Transverse colon (tissue), 4 donors: Measurements from ENCODE around the gene SCAF1. TPM values are rescaled to one million over a fixed set of nuclear protein-coding genes. Genes with fewer than 3 reads are reported as not detected.

Experiments used
- DNase-seq: peaks from one replicate; pipeline ENCODE4 v3.0.0-alpha.2; 2019
- H3K27ac ChIP-seq, 4 donors: fragments of 200-600 bp; sonication (generic); 2 replicates each; pipeline ENCODE4 v1.5.1; 2016 to 2018; ENCODE audit warnings: inconsistent platforms in 4 of 4
- H3K27me3 ChIP-seq: fragments of 200-600 bp; sonication (generic); 2 replicates; pipeline ENCODE4 v1.5.1; 2017; ENCODE audit warnings: inconsistent platforms
- H3K36me3 ChIP-seq, 4 donors: fragments of 200-600 bp; sonication (generic); 2 replicates each; pipeline ENCODE4 v1.5.1; 2017 to 2019; ENCODE audit warnings: inconsistent platforms in 4 of 4
- H3K4me1 ChIP-seq, 4 donors: fragments of 200-600 bp; sonication (generic); 2 replicates each; pipeline ENCODE4 v1.5.1; 2017 to 2020; ENCODE audit warnings: inconsistent platforms in 4 of 4
- H3K4me3 ChIP-seq, 4 donors: fragments of 200-600 bp; sonication (generic); 1 replicate in 1 of 4; 2 replicates in 3 of 4; pipeline versions ENCODE4 v1.5.1 to v1.6.1; 2017 to 2019; ENCODE audit warnings: inconsistent platforms in 4 of 4
- H3K9me3 ChIP-seq, 2 donors: fragments of 200-600 bp; sonication (generic); 2 replicates each; pipeline ENCODE4 v1.5.1; 2017 to 2019; ENCODE audit warnings: inconsistent platforms in 2 of 2
- EP300 ChIP-seq: sonication (generic); formaldehyde crosslinking; IDR thresholded peaks from one replicate; pipeline ENCODE4 v1.6.1; 2017; ENCODE audit warnings: antibody characterized with exemption, low read depth
- POLR2A ChIP-seq: fragments of 450-650 bp; IDR thresholded peaks from one replicate; pipeline ENCODE4 v1.6.1; 2016; ENCODE audit warnings: antibody characterized with exemption, mild to moderate bottlenecking, moderate library complexity
- POLR2AphosphoS5 ChIP-seq, 3 donors: sonication (generic); formaldehyde crosslinking; IDR thresholded peaks; one replicate each; pipeline ENCODE4 v1.6.1; 2016; ENCODE audit warnings: antibody characterized with exemption in 3 of 3
- WGBS, 2 donors: methylation state at CpG; one replicate each; pipeline ENCODE4 v1.1.5; 2018; ENCODE audit warnings: low coverage in 1 of 2; 5-methylcytosine and 5-hydroxymethylcytosine counted together
- in situ Hi-C, 4 donors: fragments of 200-750 bp; cut with MboI; loops; one replicate each; pipeline versions ENCODE4 v1.15.0 to v1.15.1; 2017; ENCODE audit warnings: low sequenced_read_pairs in 3 of 4, low pct_ligation_motif_present in 1 of 4, low pct_unique_long_range_greater_than_20kb in 1 of 4
- intact Hi-C: fragments of 100-400 bp; cut with DNase I; formaldehyde crosslinking; loops from one replicate; pipeline ENCODE4 v1.15.1; 2023; ENCODE audit warnings: low total_unique reads
- total RNA-seq, 4 donors: library from RNA; depleted of rRNA; stranded (reverse); fragments of >200 nt; gene quantifications; one replicate each; pipeline ENCODE4 v1.1.0, GENCODE V29; 2016
- TF ChIP-seq, protein P1 (sequence below), 5 experiments: fragments of 200-600 bp in 3 of 5; fragments of 450-650 bp in 2 of 5; sonication (generic) in 3 of 5; IDR thresholded peaks; 1 replicate in 2 of 5; 2 replicates in 3 of 5; pipeline ENCODE4 v1.5.1; 2016 to 2017; ENCODE audit warnings: antibody characterized with exemption in 5 of 5, inconsistent platforms in 3 of 5, mild to moderate bottlenecking in 2 of 5, moderate library complexity in 1 of 5

SCAF1 gene
- total RNA-seq, 4 donors from 2014 or later = 20.2 to 118 (median 32.7) TPM

DNA sequence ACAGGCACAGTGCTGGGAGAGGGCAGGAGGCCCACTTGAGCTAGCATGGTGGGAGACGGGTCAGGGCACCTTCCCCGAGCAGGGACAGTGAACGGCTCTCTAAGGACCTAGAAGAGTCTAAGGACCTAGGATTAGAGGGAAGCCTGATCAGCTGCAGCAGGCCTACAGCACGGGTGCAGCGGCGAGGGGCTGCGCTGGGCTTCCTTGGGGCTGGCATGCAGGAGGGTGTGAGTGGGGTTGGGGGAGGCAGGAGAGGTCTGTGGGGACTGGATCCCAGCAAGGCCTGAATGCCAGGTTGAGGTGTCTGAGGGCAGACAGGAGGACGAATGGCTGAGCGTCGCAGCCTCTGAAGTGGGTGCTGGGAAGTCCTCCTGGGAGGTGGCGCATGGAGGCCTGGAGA lies 3.6 kb downstream of the SCAF1 start:
- H3K36me3 ChIP-seq = no peaks in the 10 kb centered on the region

DNA sequence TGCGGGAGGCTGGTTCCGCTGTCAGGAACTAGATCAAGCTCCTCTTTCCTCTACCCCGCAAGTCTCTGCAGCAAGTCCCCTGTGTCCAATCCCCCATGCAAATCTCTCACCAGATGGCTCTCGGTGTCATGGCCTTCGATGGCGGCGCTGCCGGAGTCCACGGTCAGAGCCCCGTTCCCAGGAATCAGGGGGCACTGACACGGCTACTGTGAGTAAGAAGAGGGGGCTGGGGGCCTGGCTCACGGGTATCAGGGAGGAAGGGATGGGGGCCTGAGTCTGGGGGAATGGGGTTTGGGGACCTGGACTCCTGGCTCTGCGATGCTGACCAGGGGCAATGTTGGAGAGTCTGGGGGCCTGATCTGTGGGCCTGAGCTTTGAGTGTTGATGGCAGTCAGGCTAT lies 4.0 kb downstream of the SCAF1 start:
- intact Hi-C loops = no loop called here
- TF ChIP-seq EP300 (no peak), POLR2AphosphoS5 (IDR thresholded peaks at IDR 0.05) (no peak), POLR2A (no peak)
- TF ChIP-seq, protein P1, sequence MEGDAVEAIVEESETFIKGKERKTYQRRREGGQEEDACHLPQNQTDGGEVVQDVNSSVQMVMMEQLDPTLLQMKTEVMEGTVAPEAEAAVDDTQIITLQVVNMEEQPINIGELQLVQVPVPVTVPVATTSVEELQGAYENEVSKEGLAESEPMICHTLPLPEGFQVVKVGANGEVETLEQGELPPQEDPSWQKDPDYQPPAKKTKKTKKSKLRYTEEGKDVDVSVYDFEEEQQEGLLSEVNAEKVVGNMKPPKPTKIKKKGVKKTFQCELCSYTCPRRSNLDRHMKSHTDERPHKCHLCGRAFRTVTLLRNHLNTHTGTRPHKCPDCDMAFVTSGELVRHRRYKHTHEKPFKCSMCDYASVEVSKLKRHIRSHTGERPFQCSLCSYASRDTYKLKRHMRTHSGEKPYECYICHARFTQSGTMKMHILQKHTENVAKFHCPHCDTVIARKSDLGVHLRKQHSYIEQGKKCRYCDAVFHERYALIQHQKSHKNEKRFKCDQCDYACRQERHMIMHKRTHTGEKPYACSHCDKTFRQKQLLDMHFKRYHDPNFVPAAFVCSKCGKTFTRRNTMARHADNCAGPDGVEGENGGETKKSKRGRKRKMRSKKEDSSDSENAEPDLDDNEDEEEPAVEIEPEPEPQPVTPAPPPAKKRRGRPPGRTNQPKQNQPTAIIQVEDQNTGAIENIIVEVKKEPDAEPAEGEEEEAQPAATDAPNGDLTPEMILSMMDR (IDR thresholded peaks at IDR 0.05) = no peak
- no peak for DNase-seq
- Histone ChIP-seq H3K4me1 (peaks cover 16 to 30% (median 22%) of the 10 kb centered on the region in 4 donors), H3K4me3 (no peak overlapping the region), H3K27me3 (no peaks in the 10 kb centered on the region), H3K9me3 (no peaks in the 10 kb centered on the region), H3K36me3 (no peaks in the 10 kb centered on the region), H3K27ac (no peak overlapping the region)
- in situ Hi-C loops = no loop called here
- 93% methylated on average over 13 of the region's 13 CpGs; no CpG with 5 or more reads in 1 of the 2 donors for WGBS, 2 donors

More for the DNA sequence above, 3.6 kb downstream of the SCAF1 start:
- intact Hi-C loops = no loop called here
- in situ Hi-C loops = no loop called here
- H3K27me3 ChIP-seq = no peaks in the 10 kb centered on the region
- TF ChIP-seq POLR2AphosphoS5 (IDR thresholded peaks at IDR 0.05) (no peak), EP300 (no peak), POLR2A (no peak)
- TF ChIP-seq, protein P1 (IDR thresholded peaks at IDR 0.05) = no peak
- no peaks in the 10 kb centered on the region for H3K9me3 ChIP-seq
- no peak overlapping the region for H3K4me3 ChIP-seq
- no peak overlapping the region for H3K27ac ChIP-seq
- peaks cover 16 to 33% (median 25%) of the 10 kb centered on the region in 4 donors for H3K4me1 ChIP-seq
- 92% methylated on average over 11 of the region's 11 CpGs; no CpG with 5 or more reads in 1 of the 2 donors for WGBS, 2 donors
- no peak for DNase-seq

DNA sequence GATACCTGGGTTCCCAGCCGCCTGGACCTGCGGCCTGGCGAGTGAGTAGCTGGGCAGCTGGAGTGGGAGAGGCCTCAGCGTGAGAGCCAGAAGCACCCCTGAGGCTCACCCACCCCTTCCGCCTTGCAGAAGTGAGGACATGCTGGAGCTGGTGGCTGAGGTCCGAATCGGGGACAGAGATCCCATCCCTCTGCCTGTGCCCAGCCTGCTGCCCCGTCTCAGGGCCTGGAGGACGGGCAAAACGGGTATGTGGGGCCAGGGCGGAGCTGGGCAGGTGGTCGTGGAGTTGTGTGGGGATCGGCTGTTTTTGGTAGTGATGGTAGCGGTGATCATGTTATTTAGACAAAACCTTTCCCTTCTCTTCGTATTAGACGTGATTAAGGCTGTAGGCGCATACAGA lies 4.6 kb downstream of the SCAF1 start:
- no peak for DNase-seq
- no peaks in the 10 kb centered on the region for H3K36me3 ChIP-seq
- intact Hi-C loops = no loop called here
- H3K4me3 ChIP-seq = no peak overlapping the region
- H3K27ac ChIP-seq = no peak overlapping the region
- in situ Hi-C loops = no loop called here
- TF ChIP-seq POLR2AphosphoS5 (IDR thresholded peaks at IDR 0.05) = no peak
- TF ChIP-seq EP300 = no peak
- TF ChIP-seq, protein P1 (IDR thresholded peaks at IDR 0.05) = no peak
- TF ChIP-seq POLR2A = no peak
- 90 to 94% methylated on average over 7 to 17 of the region's 17 CpGs for WGBS, 2 donors
- H3K4me1 ChIP-seq = peaks cover 13 to 24% (median 18%) of the 10 kb centered on the region in 4 donors
- no peaks in the 10 kb centered on the region for H3K27me3 ChIP-seq
- H3K9me3 ChIP-seq = no peaks in the 10 kb centered on the region

DNA sequence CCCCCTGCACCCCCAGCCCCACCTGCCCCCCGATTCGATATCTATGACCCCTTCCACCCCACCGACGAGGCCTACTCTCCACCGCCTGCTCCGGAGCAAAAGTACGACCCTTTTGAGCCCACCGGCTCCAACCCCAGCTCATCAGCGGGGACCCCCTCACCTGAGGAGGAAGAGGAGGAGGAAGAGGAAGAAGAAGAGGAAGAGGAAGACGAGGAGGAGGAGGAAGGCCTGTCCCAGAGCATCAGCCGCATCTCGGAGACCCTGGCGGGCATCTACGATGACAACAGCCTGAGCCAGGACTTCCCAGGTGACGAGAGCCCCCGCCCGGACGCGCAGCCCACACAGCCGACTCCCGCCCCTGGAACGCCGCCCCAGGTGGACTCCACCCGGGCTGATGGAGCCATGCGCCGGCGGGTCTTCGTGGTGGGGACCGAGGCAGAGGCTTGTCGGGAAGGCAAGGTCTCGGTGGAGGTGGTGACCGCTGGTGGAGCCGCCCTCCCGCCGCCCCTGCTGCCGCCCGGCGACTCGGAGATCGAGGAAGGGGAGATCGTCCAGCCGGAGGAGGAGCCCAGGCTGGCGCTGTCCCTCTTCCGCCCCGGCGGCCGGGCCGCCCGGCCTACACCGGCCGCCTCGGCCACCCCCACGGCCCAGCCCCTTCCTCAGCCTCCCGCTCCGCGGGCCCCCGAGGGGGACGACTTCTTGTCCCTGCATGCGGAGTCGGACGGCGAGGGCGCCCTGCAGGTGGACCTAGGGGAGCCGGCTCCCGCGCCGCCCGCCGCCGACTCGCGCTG lies 9.2 kb downstream of the SCAF1 start:
- H3K27me3 ChIP-seq = no peaks in the 10 kb centered on the region
- no peak for DNase-seq
- no peaks in the 10 kb centered on the region for H3K4me1 ChIP-seq
- in situ Hi-C loops (no loop called here), intact Hi-C loops (no loop called here)
- peaks cover 0 to 31% (median 14%) of the 10 kb centered on the region in 4 donors for H3K36me3 ChIP-seq
- no peaks in the 10 kb centered on the region for H3K9me3 ChIP-seq
- no peak overlapping the region for H3K4me3 ChIP-seq
- no peak for TF ChIP-seq POLR2AphosphoS5 (IDR thresholded peaks at IDR 0.05)
- no peak for TF ChIP-seq POLR2A
- TF ChIP-seq EP300 = no peak
- TF ChIP-seq, protein P1 (IDR thresholded peaks at IDR 0.05) = no peak
- 98% methylated on average over 53 of the region's 72 CpGs; no CpG with 5 or more reads in 1 of the 2 donors for WGBS, 2 donors
- no peak overlapping the region for H3K27ac ChIP-seq
